ENCODE data around the gene SCGB3A1.

Gene SCGB3A1

DNA sequence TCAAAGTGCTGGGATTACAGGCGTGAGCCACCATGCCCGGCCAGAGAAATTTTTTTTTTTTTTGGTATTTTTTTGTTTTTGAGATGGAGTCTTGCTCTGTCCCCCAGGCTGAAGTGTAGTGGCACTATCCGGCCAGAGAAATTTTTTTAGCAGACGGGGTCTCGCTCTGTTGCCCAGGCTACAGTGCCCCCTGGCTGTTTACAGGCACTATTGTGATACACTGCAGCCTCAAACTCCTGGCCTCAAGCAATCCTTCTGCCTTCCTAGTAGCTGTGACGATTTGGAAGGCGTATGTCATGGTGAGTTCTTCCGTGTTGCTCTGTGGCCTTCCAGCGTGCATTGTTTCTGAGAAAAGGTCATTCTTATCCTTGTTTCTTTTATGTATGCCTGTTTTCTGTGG, 49.6 kb downstream of the SCGB3A1 start:
- TF ChIP-seq, protein P1, sequence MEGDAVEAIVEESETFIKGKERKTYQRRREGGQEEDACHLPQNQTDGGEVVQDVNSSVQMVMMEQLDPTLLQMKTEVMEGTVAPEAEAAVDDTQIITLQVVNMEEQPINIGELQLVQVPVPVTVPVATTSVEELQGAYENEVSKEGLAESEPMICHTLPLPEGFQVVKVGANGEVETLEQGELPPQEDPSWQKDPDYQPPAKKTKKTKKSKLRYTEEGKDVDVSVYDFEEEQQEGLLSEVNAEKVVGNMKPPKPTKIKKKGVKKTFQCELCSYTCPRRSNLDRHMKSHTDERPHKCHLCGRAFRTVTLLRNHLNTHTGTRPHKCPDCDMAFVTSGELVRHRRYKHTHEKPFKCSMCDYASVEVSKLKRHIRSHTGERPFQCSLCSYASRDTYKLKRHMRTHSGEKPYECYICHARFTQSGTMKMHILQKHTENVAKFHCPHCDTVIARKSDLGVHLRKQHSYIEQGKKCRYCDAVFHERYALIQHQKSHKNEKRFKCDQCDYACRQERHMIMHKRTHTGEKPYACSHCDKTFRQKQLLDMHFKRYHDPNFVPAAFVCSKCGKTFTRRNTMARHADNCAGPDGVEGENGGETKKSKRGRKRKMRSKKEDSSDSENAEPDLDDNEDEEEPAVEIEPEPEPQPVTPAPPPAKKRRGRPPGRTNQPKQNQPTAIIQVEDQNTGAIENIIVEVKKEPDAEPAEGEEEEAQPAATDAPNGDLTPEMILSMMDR (IDR thresholded peaks at IDR 0.05; ENCODE audit: low read depth, low read length, missing control alignments), result no peak
- no peak for DNase-seq (ENCODE audit: low read depth)

More for the DNA sequence above, 49.6 kb downstream of the SCGB3A1 start:
- no peak overlapping the region for H3K4me3 ChIP-seq (ENCODE audit: low read depth, low read length)

Data from GM12864 (cell line).